HepG2 (cell line): ENCODE data around the gene ANKS1A. TPM values are rescaled to one million over a fixed set of nuclear protein-coding genes. Genes with fewer than 3 reads are reported as not detected.

Source experiments
- CBFB ChIP-seq: sonication (generic); formaldehyde crosslinking; IDR thresholded peaks from 2 replicates; pipeline ENCODE4 v1.4.0; 2020; ENCODE audit warnings: missing genetic modification reagents
- FOXA3 ChIP-seq: IDR thresholded peaks from 2 replicates; pipeline ENCODE4 v1.6.1; 2016; ENCODE audit warnings: missing genetic modification reagents, missing compliant biosample characterization
- NCOA5 ChIP-seq: sonication (generic); formaldehyde crosslinking; IDR thresholded peaks from 2 replicates; pipeline ENCODE4 v1.4.0; 2020; ENCODE audit warnings: missing genetic modification reagents
- PHF20 ChIP-seq: sonication (generic); formaldehyde crosslinking; IDR thresholded peaks from 2 replicates; pipeline ENCODE4 v1.5.0; 2020; ENCODE audit warnings: mild to moderate bottlenecking, missing genetic modification reagents
- RBAK ChIP-seq: sonication (generic); formaldehyde crosslinking; IDR thresholded peaks from 2 replicates; pipeline ENCODE4 v1.5.1; 2020; ENCODE audit warnings: mild to moderate bottlenecking, missing genetic modification reagents
- RFXANK ChIP-seq: IDR thresholded peaks from 2 replicates; pipeline ENCODE4 v1.6.1; 2016
- RFXAP ChIP-seq: sonication (generic); formaldehyde crosslinking; IDR thresholded peaks from 2 replicates; pipeline ENCODE4 v1.4.0; 2020; ENCODE audit warnings: missing genetic modification reagents, borderline replicate concordance
- TAF15 ChIP-seq: fragments of 200-400 bp; formaldehyde crosslinking; IDR thresholded peaks from one replicate; pipeline ENCODE4 v1.6.1; 2018; ENCODE audit warnings: mild to moderate bottlenecking, low read depth, low read length; ENCODE audit not compliant: poor library complexity, severe bottlenecking
- ZFP37 ChIP-seq: sonication (generic); formaldehyde crosslinking; IDR thresholded peaks from 2 replicates; pipeline ENCODE4 v1.4.0; 2020; ENCODE audit warnings: missing genetic modification reagents, borderline replicate concordance
- ZNF235 ChIP-seq: sonication (generic); formaldehyde crosslinking; IDR thresholded peaks from 2 replicates; pipeline ENCODE4 v1.8.1; 2023; ENCODE audit warnings: mild to moderate bottlenecking, missing genetic modification reagents, borderline replicate concordance
- ZNF253 ChIP-seq: sonication (generic); formaldehyde crosslinking; IDR thresholded peaks from 2 replicates; pipeline ENCODE4 v1.8.0; 2022; ENCODE audit warnings: mild to moderate bottlenecking, missing genetic modification reagents, borderline replicate concordance
- ZNF326 ChIP-seq: sonication (generic); formaldehyde crosslinking; IDR thresholded peaks from 2 replicates; pipeline ENCODE4 v1.4.0; 2020; ENCODE audit warnings: missing genetic modification reagents, borderline replicate concordance
- ZNF790 ChIP-seq: sonication (generic); formaldehyde crosslinking; IDR thresholded peaks from 2 replicates; pipeline ENCODE4 v1.8.0; 2022; ENCODE audit warnings: missing genetic modification reagents, mild to moderate bottlenecking, borderline replicate concordance
- polyA plus RNA-seq, 8 experiments: library from polyadenylated mRNA; depleted of rRNA in 3 of 8; stranded (reverse) in 7 of 8; unstranded in 1 of 8; fragments of >200 nt; fragmentation: Illumina TruSeq in 4 of 8; extraction: Trizol in 4 of 8; gene quantifications; 2 replicates each; pipeline versions ENCODE4 v1.2.1 to v1.2.3, GENCODE V29; 2011 to 2016; ENCODE audit warnings: low read depth in 4 of 8, missing spikeins in 1 of 8, mixed read lengths in 1 of 8; ENCODE audit not compliant: insufficient read depth in 1 of 8
- total RNA-seq, 5 experiments: library from RNA; depleted of rRNA; stranded (reverse); fragments of >200 nt; fragmentation: Illumina TruSeq; extraction: Trizol; gene quantifications; 2 replicates each; pipeline ENCODE4 v1.2.3, GENCODE V29; 2016; ENCODE audit warnings: low read depth in 1 of 5
- TF ChIP-seq, protein P1 (sequence below): sonication (generic); formaldehyde crosslinking; conservative IDR thresholded peaks from 2 replicates; pipeline ENCODE4 v1.8.0; 2022; ENCODE audit warnings: low read depth, missing genetic modification reagents
- TF ChIP-seq, protein P2 (sequence below): IDR thresholded peaks from 2 replicates; pipeline ENCODE4 v1.6.1; 2016
- TF ChIP-seq, protein P3 (sequence below): sonication (generic); formaldehyde crosslinking; IDR thresholded peaks from 2 replicates; pipeline ENCODE4 v1.5.1; 2020; ENCODE audit warnings: mild to moderate bottlenecking, moderate library complexity, missing genetic modification reagents
- TF ChIP-seq, protein P4 (sequence below): sonication (generic); formaldehyde crosslinking; IDR thresholded peaks from one replicate; pipeline ENCODE4 v1.5.1; 2020; ENCODE audit warnings: mild to moderate bottlenecking, missing genetic modification reagents; ENCODE audit errors: not compliant biosample characterization

The ANKS1A gene
- total and polyA plus RNA-seq, 2 of the 13 experiments (the other 11 are each of a cell fraction or from before 2014, with no cell fraction given), result 7.2 to 15.1 TPM

DNA sequence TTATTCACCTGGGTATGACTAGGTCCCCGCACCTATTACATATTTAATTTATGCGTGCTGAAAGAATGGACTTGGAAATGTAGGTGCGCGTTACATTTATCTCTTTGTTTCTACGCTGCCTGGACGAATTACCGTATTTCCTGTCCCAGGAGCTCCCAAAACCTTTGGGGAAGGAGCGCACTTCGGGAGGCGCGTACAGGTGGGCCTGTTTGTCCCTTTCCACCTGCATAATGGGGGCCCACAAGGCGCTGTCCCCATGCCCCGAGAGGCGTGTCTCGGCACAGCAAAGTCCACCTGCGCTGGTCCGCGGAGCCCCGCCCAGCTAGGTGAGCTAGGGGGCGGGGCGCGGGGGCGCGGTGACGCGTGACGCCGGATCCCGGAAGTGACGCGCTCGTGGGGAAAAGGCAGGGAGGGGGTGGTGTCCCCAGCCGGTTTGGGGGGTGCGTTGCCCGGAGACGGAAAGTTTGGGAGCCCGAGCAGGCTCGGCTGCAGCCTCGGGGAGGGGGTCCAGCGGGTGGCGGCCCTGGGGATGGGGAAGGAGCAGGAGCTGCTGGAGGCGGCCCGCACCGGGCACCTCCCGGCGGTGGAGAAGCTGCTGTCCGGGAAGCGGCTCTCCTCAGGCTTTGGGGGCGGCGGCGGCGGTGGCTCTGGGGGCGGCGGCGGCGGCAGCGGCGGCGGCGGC lies at the start of gene ANKS1A (continued):
- TF ChIP-seq RFXANK (CRISPR knock-in tag), result no peak
- 0 out of 2 replicates have a peak, but pooled peaks have one; percentile 24 for TF ChIP-seq ZNF790 (CRISPR knock-in tag)
- TF ChIP-seq ZNF253 (CRISPR knock-in tag), result no peak
- peak; percentile 85 for TF ChIP-seq PHF20
- TF ChIP-seq CBFB (CRISPR knock-in tag), result no peak; the same call in 1 of the 2 replicates
- TF ChIP-seq FOXA3, result no peak
- TF ChIP-seq ZNF326, result no peak
- no peak for TF ChIP-seq NCOA5 (CRISPR knock-in tag)
- TF ChIP-seq, protein P1, sequence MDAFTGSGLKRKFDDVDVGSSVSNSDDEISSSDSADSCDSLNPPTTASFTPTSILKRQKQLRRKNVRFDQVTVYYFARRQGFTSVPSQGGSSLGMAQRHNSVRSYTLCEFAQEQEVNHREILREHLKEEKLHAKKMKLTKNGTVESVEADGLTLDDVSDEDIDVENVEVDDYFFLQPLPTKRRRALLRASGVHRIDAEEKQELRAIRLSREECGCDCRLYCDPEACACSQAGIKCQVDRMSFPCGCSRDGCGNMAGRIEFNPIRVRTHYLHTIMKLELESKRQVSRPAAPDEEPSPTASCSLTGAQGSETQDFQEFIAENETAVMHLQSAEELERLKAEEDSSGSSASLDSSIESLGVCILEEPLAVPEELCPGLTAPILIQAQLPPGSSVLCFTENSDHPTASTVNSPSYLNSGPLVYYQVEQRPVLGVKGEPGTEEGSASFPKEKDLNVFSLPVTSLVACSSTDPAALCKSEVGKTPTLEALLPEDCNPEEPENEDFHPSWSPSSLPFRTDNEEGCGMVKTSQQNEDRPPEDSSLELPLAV (CRISPR knock-in tag), result 0 out of 2 replicates have a peak, but pooled peaks have one; percentile 17
- no peak for TF ChIP-seq TAF15
- TF ChIP-seq, protein P2, sequence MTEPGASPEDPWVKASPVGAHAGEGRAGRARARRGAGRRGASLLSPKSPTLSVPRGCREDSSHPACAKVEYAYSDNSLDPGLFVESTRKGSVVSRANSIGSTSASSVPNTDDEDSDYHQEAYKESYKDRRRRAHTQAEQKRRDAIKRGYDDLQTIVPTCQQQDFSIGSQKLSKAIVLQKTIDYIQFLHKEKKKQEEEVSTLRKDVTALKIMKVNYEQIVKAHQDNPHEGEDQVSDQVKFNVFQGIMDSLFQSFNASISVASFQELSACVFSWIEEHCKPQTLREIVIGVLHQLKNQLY (CRISPR knock-in tag), result no peak
- TF ChIP-seq, protein P3, sequence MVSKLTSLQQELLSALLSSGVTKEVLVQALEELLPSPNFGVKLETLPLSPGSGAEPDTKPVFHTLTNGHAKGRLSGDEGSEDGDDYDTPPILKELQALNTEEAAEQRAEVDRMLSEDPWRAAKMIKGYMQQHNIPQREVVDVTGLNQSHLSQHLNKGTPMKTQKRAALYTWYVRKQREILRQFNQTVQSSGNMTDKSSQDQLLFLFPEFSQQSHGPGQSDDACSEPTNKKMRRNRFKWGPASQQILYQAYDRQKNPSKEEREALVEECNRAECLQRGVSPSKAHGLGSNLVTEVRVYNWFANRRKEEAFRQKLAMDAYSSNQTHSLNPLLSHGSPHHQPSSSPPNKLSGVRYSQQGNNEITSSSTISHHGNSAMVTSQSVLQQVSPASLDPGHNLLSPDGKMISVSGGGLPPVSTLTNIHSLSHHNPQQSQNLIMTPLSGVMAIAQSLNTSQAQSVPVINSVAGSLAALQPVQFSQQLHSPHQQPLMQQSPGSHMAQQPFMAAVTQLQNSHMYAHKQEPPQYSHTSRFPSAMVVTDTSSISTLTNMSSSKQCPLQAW (CRISPR knock-in tag), result peak; percentile 87
- TF ChIP-seq, protein P4, sequence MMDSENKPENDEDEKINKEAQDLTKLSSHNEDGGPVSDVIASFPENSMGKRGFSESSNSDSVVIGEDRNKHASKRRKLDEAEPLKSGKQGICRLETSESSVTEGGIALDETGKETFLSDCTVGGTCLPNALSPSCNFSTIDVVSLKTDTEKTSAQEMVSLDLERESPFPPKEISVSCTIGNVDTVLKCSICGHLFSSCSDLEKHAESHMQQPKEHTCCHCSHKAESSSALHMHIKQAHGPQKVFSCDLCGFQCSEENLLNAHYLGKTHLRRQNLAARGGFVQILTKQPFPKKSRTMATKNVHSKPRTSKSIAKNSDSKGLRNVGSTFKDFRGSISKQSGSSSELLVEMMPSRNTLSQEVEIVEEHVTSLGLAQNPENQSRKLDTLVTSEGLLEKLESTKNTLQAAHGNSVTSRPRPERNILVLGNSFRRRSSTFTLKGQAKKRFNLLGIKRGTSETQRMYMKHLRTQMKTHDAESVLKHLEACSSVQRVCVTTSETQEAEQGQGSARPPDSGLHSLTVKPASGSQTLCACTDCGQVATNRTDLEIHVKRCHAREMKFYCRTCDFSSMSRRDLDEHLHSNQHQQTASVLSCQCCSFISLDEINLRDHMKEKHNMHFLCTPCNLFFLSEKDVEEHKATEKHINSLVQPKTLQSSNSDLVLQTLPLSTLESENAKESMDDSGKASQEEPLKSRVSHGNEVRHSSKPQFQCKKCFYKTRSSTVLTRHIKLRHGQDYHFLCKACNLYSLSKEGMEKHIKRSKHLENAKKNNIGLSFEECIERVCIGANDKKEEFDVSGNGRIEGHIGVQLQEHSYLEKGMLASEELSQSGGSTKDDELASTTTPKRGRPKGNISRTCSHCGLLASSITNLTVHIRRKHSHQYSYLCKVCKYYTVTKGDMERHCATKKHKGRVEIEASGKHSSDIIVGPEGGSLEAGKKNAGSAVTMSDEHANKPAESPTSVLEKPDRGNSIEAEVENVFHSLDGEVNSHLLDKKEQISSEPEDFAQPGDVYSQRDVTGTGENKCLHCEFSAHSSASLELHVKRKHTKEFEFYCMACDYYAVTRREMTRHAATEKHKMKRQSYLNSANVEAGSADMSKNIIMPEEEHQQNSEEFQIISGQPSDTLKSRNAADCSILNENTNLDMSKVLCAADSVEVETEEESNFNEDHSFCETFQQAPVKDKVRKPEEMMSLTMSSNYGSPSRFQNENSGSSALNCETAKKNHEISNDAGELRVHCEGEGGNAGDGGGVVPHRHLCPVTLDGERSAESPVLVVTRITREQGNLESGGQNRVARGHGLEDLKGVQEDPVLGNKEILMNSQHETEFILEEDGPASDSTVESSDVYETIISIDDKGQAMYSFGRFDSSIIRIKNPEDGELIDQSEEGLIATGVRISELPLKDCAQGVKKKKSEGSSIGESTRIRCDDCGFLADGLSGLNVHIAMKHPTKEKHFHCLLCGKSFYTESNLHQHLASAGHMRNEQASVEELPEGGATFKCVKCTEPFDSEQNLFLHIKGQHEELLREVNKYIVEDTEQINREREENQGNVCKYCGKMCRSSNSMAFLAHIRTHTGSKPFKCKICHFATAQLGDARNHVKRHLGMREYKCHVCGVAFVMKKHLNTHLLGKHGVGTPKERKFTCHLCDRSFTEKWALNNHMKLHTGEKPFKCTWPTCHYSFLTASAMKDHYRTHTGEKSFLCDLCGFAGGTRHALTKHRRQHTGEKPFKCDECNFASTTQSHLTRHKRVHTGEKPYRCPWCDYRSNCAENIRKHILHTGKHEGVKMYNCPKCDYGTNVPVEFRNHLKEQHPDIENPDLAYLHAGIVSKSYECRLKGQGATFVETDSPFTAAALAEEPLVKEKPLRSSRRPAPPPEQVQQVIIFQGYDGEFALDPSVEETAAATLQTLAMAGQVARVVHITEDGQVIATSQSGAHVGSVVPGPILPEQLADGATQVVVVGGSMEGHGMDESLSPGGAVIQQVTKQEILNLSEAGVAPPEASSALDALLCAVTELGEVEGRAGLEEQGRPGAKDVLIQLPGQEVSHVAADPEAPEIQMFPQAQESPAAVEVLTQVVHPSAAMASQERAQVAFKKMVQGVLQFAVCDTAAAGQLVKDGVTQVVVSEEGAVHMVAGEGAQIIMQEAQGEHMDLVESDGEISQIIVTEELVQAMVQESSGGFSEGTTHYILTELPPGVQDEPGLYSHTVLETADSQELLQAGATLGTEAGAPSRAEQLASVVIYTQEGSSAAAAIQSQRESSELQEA (CRISPR knock-in tag), result no peak
- TF ChIP-seq ZFP37, result no peak
- peak; percentile 95 for TF ChIP-seq ZNF235 (CRISPR knock-in tag)
- TF ChIP-seq RBAK (CRISPR knock-in tag), result no peak
- no peak for TF ChIP-seq RFXAP (CRISPR knock-in tag)
